Cardiac muscle cell (in vitro differentiated cells and primary cell): ENCODE measurements around the gene EIF2AK2. TPM values are rescaled to one million over a fixed set of nuclear protein-coding genes. Genes with fewer than 3 reads are reported as not detected.

Source experiments
- DNase-seq, 2 donors: peaks; one replicate each; pipeline versions ENCODE4 v3.0.0 to v3.0.0-alpha.2; 2010 to 2017; ENCODE audit warnings: low read depth in 1 of 2, low spot score in 1 of 2
- H3K27ac ChIP-seq: fragments of 200-600 bp; sonication (generic); 2 replicates; pipeline ENCODE4 v1.5.1; 2016
- H3K27me3 ChIP-seq: fragments of 200-600 bp; sonication (generic); 2 replicates; pipeline ENCODE4 v1.6.0; 2016; ENCODE audit warnings: control low read depth
- H3K36me3 ChIP-seq: fragments of 200-600 bp; sonication (generic); 2 replicates; pipeline ENCODE4 v1.5.1; 2016; ENCODE audit warnings: control low read depth
- H3K4me1 ChIP-seq: fragments of 200-600 bp; sonication (generic); 2 replicates; pipeline ENCODE4 v1.8.1; 2017; ENCODE audit warnings: low read depth, mild to moderate bottlenecking, mixed run types
- H3K4me3 ChIP-seq: fragments of 200-600 bp; sonication (generic); 2 replicates; pipeline ENCODE4 v1.5.1; 2016; ENCODE audit warnings: mild to moderate bottlenecking
- H3K9me3 ChIP-seq: fragments of 200-600 bp; sonication (generic); 2 replicates; pipeline ENCODE4 v1.5.1; 2017; ENCODE audit warnings: low read depth, mild to moderate bottlenecking, control low read depth
- CTCF ChIP-seq: IDR thresholded peaks from 2 replicates; pipeline ENCODE4 v1.5.1; 2012; ENCODE audit warnings: low read depth, mild to moderate bottlenecking, low read length
- polyA plus RNA-seq: library from polyadenylated mRNA; unstranded; fragments of >200 nt; fragmentation: Nextera tagmentation; extraction: Ambion mirVana; gene quantifications from 2 replicates; pipeline ENCODE4 v1.2.1, GENCODE V29; 2016
- total RNA-seq: library from RNA; depleted of rRNA; stranded (reverse); fragments of >200 nt; gene quantifications from 2 replicates; pipeline ENCODE4 v1.2.3, GENCODE V29; 2016

Gene EIF2AK2
- total and polyA plus RNA-seq, 2 experiments from 2014 or later, result 12.3 to 12.5 TPM

GRCh38 chr2:37149626-37150322, 7.0 kb downstream of the EIF2AK2 start:
- Histone ChIP-seq H3K36me3 (peaks cover 21% of the 10 kb centered on the region), H3K27ac (no peak overlapping the region), H3K27me3 (no peaks in the 10 kb centered on the region), H3K4me3 (no peak overlapping the region), H3K4me1 (no peaks in the 10 kb centered on the region), H3K9me3 (no peaks in the 10 kb centered on the region)
- no peak for DNase-seq
- no peak for TF ChIP-seq CTCF

- peaks cover 24% of the 10 kb centered on the region for H3K36me3 ChIP-seq
- H3K27ac ChIP-seq, result no peak overlapping the region
- no peaks in the 10 kb centered on the region for H3K27me3 ChIP-seq
- no peak overlapping the region for H3K4me3 ChIP-seq
- no peak for DNase-seq
- no peak for TF ChIP-seq CTCF
- no peaks in the 10 kb centered on the region for H3K9me3 ChIP-seq
- no peaks in the 10 kb centered on the region for H3K4me1 ChIP-seq
Measured at GRCh38 chr2:37148325-37148724, 8.5 kb downstream of the EIF2AK2 start.

GRCh38 chr2:37146062-37146461, 10.7 kb downstream of the EIF2AK2 start:
- no peaks in the 10 kb centered on the region for H3K9me3 ChIP-seq
- no peak overlapping the region for H3K27ac ChIP-seq
- TF ChIP-seq CTCF, result no peak
- no peaks in the 10 kb centered on the region for H3K4me1 ChIP-seq
- peaks cover 27% of the 10 kb centered on the region for H3K36me3 ChIP-seq
- no peaks in the 10 kb centered on the region for H3K27me3 ChIP-seq
- H3K4me3 ChIP-seq, result no peak overlapping the region
- DNase-seq, result no peak

- H3K27ac ChIP-seq, result no peak overlapping the region
- no peaks in the 10 kb centered on the region for H3K4me1 ChIP-seq
- H3K27me3 ChIP-seq, result no peaks in the 10 kb centered on the region
- H3K4me3 ChIP-seq, result no peak overlapping the region
- no peak for TF ChIP-seq CTCF
- no peaks in the 10 kb centered on the region for H3K9me3 ChIP-seq
- H3K36me3 ChIP-seq, result peaks cover 28% of the 10 kb centered on the region
- DNase-seq, result no peak
Measured at GRCh38 chr2:37143974-37144373, 12.8 kb downstream of the EIF2AK2 start.

- H3K4me1 ChIP-seq, result no peaks in the 10 kb centered on the region
- DNase-seq, result no peak
- TF ChIP-seq CTCF, result no peak
Measured at GRCh38 chr2:37142546-37142945, 14.2 kb downstream of the EIF2AK2 start.

GRCh38 chr2:37132914-37133313, 23.9 kb downstream of the EIF2AK2 start:
- no peaks in the 10 kb centered on the region for H3K4me1 ChIP-seq
- H3K4me3 ChIP-seq, result no peak overlapping the region
- H3K27me3 ChIP-seq, result no peaks in the 10 kb centered on the region
- DNase-seq, result no peak
- H3K36me3 ChIP-seq, result peaks cover 15% of the 10 kb centered on the region
- no peak for TF ChIP-seq CTCF
- no peak overlapping the region for H3K27ac ChIP-seq
- no peaks in the 10 kb centered on the region for H3K9me3 ChIP-seq

More at GRCh38 chr2:37142546-37142945, 14.2 kb downstream of the EIF2AK2 start:
- H3K4me3 ChIP-seq, result no peak overlapping the region
- no peaks in the 10 kb centered on the region for H3K27me3 ChIP-seq
- H3K9me3 ChIP-seq, result no peaks in the 10 kb centered on the region
- H3K36me3 ChIP-seq, result peaks cover 31% of the 10 kb centered on the region
- no peak overlapping the region for H3K27ac ChIP-seq
